Stimulated activated CD4-positive, alpha-beta T cell treated with anti-CD3 and anti-CD28 coated beads, Interleukin-1b, Interleukin-23, amount 100 ng/mL, for 24 hours (primary cell): ENCODE measurements around the gene FRMD4A.

ENCODE experiments used
- DNase-seq, 4 experiments: peaks; one replicate each; pipeline ENCODE4 v3.0.0-alpha.2; 2020; ENCODE audit warnings: low read depth in 4 of 4, low spot score in 1 of 4

FRMD4A gene

GRCh38 chr10:14340051-14340744 lies 9.5 kb upstream of the FRMD4A start:
- DNase-seq: no peak

GRCh38 chr10:14336736-14337135 lies 6.0 kb upstream of the FRMD4A start:
- DNase-seq: no peak

- no peak for DNase-seq
These were observed 4.0 kb upstream of the FRMD4A start for GRCh38 chr10:14334771-14335170.

GRCh38 chr10:14333606-14334005 lies 2.9 kb upstream of the FRMD4A start:
- DNase-seq: no peak

- no peak for DNase-seq
These were observed 2.2 kb upstream of the FRMD4A start for GRCh38 chr10:14332903-14333302.

- DNase-seq: no peak
These were observed 964 bp downstream of the FRMD4A start for GRCh38 chr10:14329746-14330173.

- no peak for DNase-seq
These were observed 1.6 kb downstream of the FRMD4A start for GRCh38 chr10:14328881-14329672.

- DNase-seq: no peak
These were observed 3.2 kb downstream of the FRMD4A start for GRCh38 chr10:14327527-14327926.

GRCh38 chr10:14326581-14326980 lies 4.1 kb downstream of the FRMD4A start:
- DNase-seq: no peak

- DNase-seq: peak; percentile 31 to 49 (median 40)
These were observed 5.3 kb downstream of the FRMD4A start for GRCh38 chr10:14325325-14325955.

GRCh38 chr10:14322526-14323188 lies 8.1 kb downstream of the FRMD4A start:
- no peak for DNase-seq

GRCh38 chr10:14318007-14318406 lies 12.7 kb downstream of the FRMD4A start:
- DNase-seq: no peak

GRCh38 chr10:14312014-14312413 lies 18.7 kb downstream of the FRMD4A start:
- DNase-seq: no peak

GRCh38 chr10:14311206-14311957 lies 19.3 kb downstream of the FRMD4A start:
- DNase-seq: no peak

- DNase-seq: no peak
These were observed 21.1 kb downstream of the FRMD4A start for GRCh38 chr10:14309593-14309992.

- no peak for DNase-seq
These were observed 24.5 kb downstream of the FRMD4A start for GRCh38 chr10:14306190-14306589.

GRCh38 chr10:14304046-14304445 lies 26.7 kb downstream of the FRMD4A start:
- DNase-seq: no peak

- DNase-seq: no peak
These were observed 28.7 kb downstream of the FRMD4A start for GRCh38 chr10:14302035-14302434.

- DNase-seq: no peak
These were observed 31.2 kb downstream of the FRMD4A start for GRCh38 chr10:14299556-14299955.

- no peak for DNase-seq
These were observed 34.5 kb downstream of the FRMD4A start for GRCh38 chr10:14296065-14296709.
